MM.1S (cell line): Measurements from ENCODE around the gene PGR.

ENCODE experiments used
- DNase-seq: peaks from one replicate; pipeline ENCODE4 v3.0.0-alpha.2; 2015
- H2AFZ ChIP-seq: fragments of 300-600 bp; sonication (generic); 2 replicates; pipeline ENCODE4 v1.6.0; 2016; ENCODE audit warnings: antibody characterized with exemption, low read length
- H3F3A ChIP-seq: fragments of 300-600 bp; sonication (generic); 2 replicates; pipeline ENCODE4 v1.6.1; 2016; ENCODE audit warnings: mild to moderate bottlenecking, antibody characterized with exemption, low read length, moderate library complexity, mixed read lengths; ENCODE audit not compliant: insufficient read depth
- H3K27ac ChIP-seq: fragments of 300-600 bp; sonication (generic); 2 replicates; pipeline ENCODE4 v1.5.1; 2016; ENCODE audit warnings: mild to moderate bottlenecking, low read length
- H3K27me3 ChIP-seq: fragments of 300-600 bp; sonication (generic); replicated peaks from 2 replicates; pipeline ENCODE4 v1.6.0; 2016; ENCODE audit warnings: low read length; ENCODE audit not compliant: insufficient read depth
- H3K36me3 ChIP-seq: fragments of 300-600 bp; sonication (generic); replicated peaks from 2 replicates; pipeline ENCODE4 v1.6.1; 2016; ENCODE audit warnings: mild to moderate bottlenecking, low read length, mixed read lengths; ENCODE audit not compliant: insufficient read depth
- H3K4me1 ChIP-seq: fragments of 300-600 bp; sonication (generic); 2 replicates; pipeline ENCODE4 v1.6.1; 2016; ENCODE audit warnings: low read length, mixed read lengths
- H3K4me2 ChIP-seq: fragments of 300-600 bp; sonication (generic); 2 replicates; pipeline ENCODE4 v1.6.0; 2016; ENCODE audit warnings: low read depth, low read length
- H3K4me3 ChIP-seq: fragments of 300-600 bp; sonication (generic); 2 replicates; pipeline ENCODE4 v1.5.1; 2016; ENCODE audit warnings: low read length, mixed read lengths
- H3K79me2 ChIP-seq: fragments of 300-600 bp; sonication (generic); 2 replicates; pipeline ENCODE4 v1.6.1; 2016; ENCODE audit warnings: mixed run types, low read length, mixed read lengths
- H3K9ac ChIP-seq: fragments of 300-600 bp; sonication (generic); 2 replicates; pipeline ENCODE4 v1.6.1; 2016; ENCODE audit warnings: low read length, mixed read lengths
- H3K9me2 ChIP-seq: fragments of 300-600 bp; sonication (generic); replicated peaks from 2 replicates; pipeline ENCODE4 v1.6.1; 2016; ENCODE audit warnings: mild to moderate bottlenecking, low read length, mixed read lengths; ENCODE audit not compliant: insufficient read depth
- H3K9me3 ChIP-seq: fragments of 300-600 bp; sonication (generic); replicated peaks from 2 replicates; pipeline ENCODE4 v1.6.1; 2016; ENCODE audit warnings: mild to moderate bottlenecking, low read length, mixed read lengths; ENCODE audit not compliant: insufficient read depth
- H4K20me1 ChIP-seq: fragments of 300-600 bp; sonication (generic); 2 replicates; pipeline ENCODE4 v1.6.1; 2016; ENCODE audit warnings: mild to moderate bottlenecking, low read length, moderate library complexity, mixed read lengths; ENCODE audit not compliant: insufficient read depth
- EZH2 ChIP-seq: fragments of 300-600 bp; sonication (generic); optimal IDR thresholded peaks from 2 replicates; pipeline ENCODE3; 2017; ENCODE audit warnings: low read depth, mild to moderate bottlenecking, antibody characterized with exemption, low read length, mixed read lengths
- EZH2phosphoT487 ChIP-seq: fragments of 300-600 bp; sonication (generic); IDR thresholded peaks from 2 replicates; pipeline ENCODE4 v1.6.1; 2018; ENCODE audit warnings: antibody characterized with exemption, low read length
- TF ChIP-seq, protein P1 (sequence below): fragments of 300-600 bp; sonication (generic); IDR thresholded peaks from 2 replicates; pipeline ENCODE4 v1.5.1; 2016; ENCODE audit warnings: antibody characterized with exemption, low read length, mixed read lengths

PGR gene

DNA sequence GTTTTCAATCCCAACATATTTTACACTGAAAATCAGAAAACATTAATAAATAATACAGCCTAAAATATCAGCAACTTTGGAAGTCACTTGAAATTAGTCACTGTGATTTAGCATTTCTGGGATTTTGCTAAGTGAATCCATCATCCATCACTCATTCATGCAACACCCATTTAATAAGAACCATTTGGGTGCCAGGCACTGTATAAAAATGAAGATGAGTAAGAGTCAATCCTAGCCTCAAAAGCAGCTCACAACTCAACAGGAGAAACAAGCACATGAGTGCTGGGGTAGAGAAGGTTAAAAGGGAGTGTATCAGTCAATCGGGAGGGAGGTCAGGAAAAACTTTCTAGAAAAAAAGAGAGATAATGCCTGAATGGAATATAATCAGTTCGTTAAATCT, 77.9 kb downstream of the PGR start:
- Histone ChIP-seq H3K36me3 (no peaks in the 10 kb centered on the region), H3K9ac (no peak overlapping the region), H3K9me3 (no peaks in the 10 kb centered on the region), H3F3A (no peaks in the 10 kb centered on the region), H2AFZ (no peak overlapping the region), H3K9me2 (no peaks in the 10 kb centered on the region), H4K20me1 (no peaks in the 10 kb centered on the region), H3K27me3 (no peaks in the 10 kb centered on the region), H3K4me2 (no peak overlapping the region), H3K79me2 (no peaks in the 10 kb centered on the region), H3K27ac (no peak overlapping the region), H3K4me3 (no peak overlapping the region), H3K4me1 (no peaks in the 10 kb centered on the region)
- DNase-seq: no peak
- no peak for TF ChIP-seq EZH2phosphoT487

DNA sequence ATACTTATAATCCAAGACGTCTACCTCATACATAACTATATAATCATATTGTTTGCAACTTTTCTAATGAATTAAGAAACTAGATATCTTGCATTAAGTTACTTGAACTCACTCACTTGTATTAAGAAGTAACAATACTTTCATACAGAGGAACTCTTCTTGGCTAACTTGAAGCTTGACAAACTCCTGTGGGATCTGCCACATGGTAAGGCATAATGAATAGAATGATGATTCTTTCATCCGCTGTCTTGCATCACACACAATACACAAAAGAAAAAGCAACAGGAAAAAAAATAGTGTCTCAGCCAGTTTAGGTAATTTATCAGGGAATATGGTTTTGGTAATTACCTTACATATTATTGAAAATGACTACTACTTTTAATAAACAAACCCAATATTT, 79.8 kb downstream of the PGR start:
- H3F3A ChIP-seq: no peaks in the 10 kb centered on the region
- H3K4me1 ChIP-seq: no peaks in the 10 kb centered on the region
- no peak overlapping the region for H3K4me2 ChIP-seq
- H3K4me3 ChIP-seq: no peak overlapping the region
- H3K9me2 ChIP-seq: no peaks in the 10 kb centered on the region
- TF ChIP-seq, protein P1, sequence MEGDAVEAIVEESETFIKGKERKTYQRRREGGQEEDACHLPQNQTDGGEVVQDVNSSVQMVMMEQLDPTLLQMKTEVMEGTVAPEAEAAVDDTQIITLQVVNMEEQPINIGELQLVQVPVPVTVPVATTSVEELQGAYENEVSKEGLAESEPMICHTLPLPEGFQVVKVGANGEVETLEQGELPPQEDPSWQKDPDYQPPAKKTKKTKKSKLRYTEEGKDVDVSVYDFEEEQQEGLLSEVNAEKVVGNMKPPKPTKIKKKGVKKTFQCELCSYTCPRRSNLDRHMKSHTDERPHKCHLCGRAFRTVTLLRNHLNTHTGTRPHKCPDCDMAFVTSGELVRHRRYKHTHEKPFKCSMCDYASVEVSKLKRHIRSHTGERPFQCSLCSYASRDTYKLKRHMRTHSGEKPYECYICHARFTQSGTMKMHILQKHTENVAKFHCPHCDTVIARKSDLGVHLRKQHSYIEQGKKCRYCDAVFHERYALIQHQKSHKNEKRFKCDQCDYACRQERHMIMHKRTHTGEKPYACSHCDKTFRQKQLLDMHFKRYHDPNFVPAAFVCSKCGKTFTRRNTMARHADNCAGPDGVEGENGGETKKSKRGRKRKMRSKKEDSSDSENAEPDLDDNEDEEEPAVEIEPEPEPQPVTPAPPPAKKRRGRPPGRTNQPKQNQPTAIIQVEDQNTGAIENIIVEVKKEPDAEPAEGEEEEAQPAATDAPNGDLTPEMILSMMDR: no peak
- TF ChIP-seq EZH2phosphoT487 (no peak), EZH2 (no peak)
- no peaks in the 10 kb centered on the region for H3K36me3 ChIP-seq
- H2AFZ ChIP-seq: no peak overlapping the region
- no peak overlapping the region for H3K27ac ChIP-seq
- no peaks in the 10 kb centered on the region for H3K79me2 ChIP-seq
- DNase-seq: no peak
- no peaks in the 10 kb centered on the region for H3K27me3 ChIP-seq
- no peaks in the 10 kb centered on the region for H3K9me3 ChIP-seq
- no peaks in the 10 kb centered on the region for H4K20me1 ChIP-seq
- H3K9ac ChIP-seq: no peak overlapping the region

DNA sequence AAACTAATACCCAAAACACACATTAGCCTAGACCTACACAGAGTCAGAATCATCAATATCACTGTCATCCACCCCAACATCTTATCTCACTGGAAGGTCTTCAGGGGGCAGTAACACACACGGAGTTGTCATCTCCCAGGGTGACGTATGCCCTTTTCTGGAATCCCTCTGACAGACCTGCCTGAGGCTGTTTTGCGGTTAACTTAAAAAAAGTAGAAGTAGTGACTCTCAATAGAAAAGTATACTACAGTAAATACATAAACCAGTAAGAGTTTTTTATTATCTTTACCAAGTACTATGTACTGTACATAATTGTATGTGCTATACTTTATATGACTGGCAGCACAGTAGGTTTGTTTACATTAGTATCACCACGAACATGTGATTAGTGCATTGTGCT, 80.5 kb downstream of the PGR start:
- no peaks in the 10 kb centered on the region for H3F3A ChIP-seq
- no peaks in the 10 kb centered on the region for H3K36me3 ChIP-seq
- no peaks in the 10 kb centered on the region for H3K9me2 ChIP-seq
- no peaks in the 10 kb centered on the region for H3K4me1 ChIP-seq
- H3K4me3 ChIP-seq: no peak overlapping the region
- H3K4me2 ChIP-seq: no peak overlapping the region
- no peaks in the 10 kb centered on the region for H3K27me3 ChIP-seq
- no peaks in the 10 kb centered on the region for H3K79me2 ChIP-seq
- TF ChIP-seq EZH2phosphoT487 (no peak), EZH2 (no peak)
- TF ChIP-seq, protein P1: no peak
- no peaks in the 10 kb centered on the region for H4K20me1 ChIP-seq
- no peak for DNase-seq
- H3K9ac ChIP-seq: no peak overlapping the region
- H2AFZ ChIP-seq: no peak overlapping the region
- H3K9me3 ChIP-seq: no peaks in the 10 kb centered on the region
- no peak overlapping the region for H3K27ac ChIP-seq

DNA sequence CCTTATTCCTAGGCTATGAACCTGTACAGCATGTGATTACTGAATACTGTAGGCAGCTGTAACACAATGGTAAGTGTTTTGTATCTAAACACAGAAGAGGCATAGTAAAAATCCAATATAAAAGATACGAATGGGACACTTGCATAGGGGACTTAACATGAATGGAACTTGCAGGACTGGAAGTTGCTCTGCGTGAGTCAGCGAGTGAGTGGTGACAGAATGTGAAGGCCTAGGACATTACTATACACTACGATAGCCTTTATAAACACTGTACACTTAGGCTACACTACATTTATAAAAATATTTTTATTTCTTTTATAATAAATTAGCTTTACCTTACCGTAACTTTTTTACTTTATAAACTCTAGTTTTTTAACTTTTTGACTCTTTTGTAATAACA, 81.1 kb downstream of the PGR start:
- no peak for TF ChIP-seq EZH2phosphoT487
- no peak for TF ChIP-seq EZH2
- TF ChIP-seq, protein P1: no peak

More for the DNA sequence above, 81.1 kb downstream of the PGR start:
- Histone ChIP-seq H3K9me2 (no peaks in the 10 kb centered on the region), H3K9ac (no peak overlapping the region), H3F3A (no peaks in the 10 kb centered on the region), H3K4me1 (no peaks in the 10 kb centered on the region), H2AFZ (no peak overlapping the region), H3K79me2 (no peaks in the 10 kb centered on the region), H3K4me2 (no peak overlapping the region), H4K20me1 (no peaks in the 10 kb centered on the region), H3K27ac (no peak overlapping the region), H3K27me3 (no peaks in the 10 kb centered on the region), H3K4me3 (no peak overlapping the region), H3K9me3 (no peaks in the 10 kb centered on the region), H3K36me3 (no peaks in the 10 kb centered on the region)
- DNase-seq: no peak
